Esophagus muscularis mucosa (tissue), 4 donors: ENCODE measurements around the gene ITM2C. TPM values are rescaled to one million over a fixed set of nuclear protein-coding genes. Genes with fewer than 3 reads are reported as not detected.

ENCODE experiments used
- DNase-seq: peaks from one replicate; pipeline ENCODE4 v3.0.0-alpha.2; 2017; ENCODE audit errors: extremely low spot score
- H3K27ac ChIP-seq, 4 donors: fragments of 200-600 bp; sonication (generic); replicated peaks in 1 of 4; 1 replicate in 3 of 4; 2 replicates in 1 of 4; pipeline ENCODE4 v1.5.1; 2016 to 2019; ENCODE audit warnings: mild to moderate bottlenecking in 1 of 4
- H3K27me3 ChIP-seq, 4 donors: fragments of 200-600 bp; sonication (generic); one replicate each; pipeline versions ENCODE4 v1.5.1 to v1.6.0; 2016 to 2019
- H3K36me3 ChIP-seq, 4 donors: fragments of 200-600 bp; sonication (generic); one replicate each; pipeline ENCODE4 v1.5.1; 2016 to 2019
- H3K4me1 ChIP-seq, 4 donors: fragments of 200-600 bp; sonication (generic); one replicate each; pipeline ENCODE4 v1.5.1; 2016 to 2019
- H3K4me3 ChIP-seq, 4 donors: fragments of 200-600 bp; sonication (generic); 1 replicate in 2 of 4; 2 replicates in 2 of 4; pipeline ENCODE4 v1.5.1; 2016 to 2019; ENCODE audit warnings: mild to moderate bottlenecking in 4 of 4, moderate library complexity in 1 of 4
- H3K9me3 ChIP-seq, 4 donors: fragments of 200-600 bp; sonication (generic); 1 replicate in 3 of 4; 2 replicates in 1 of 4; pipeline ENCODE4 v1.5.1; 2016 to 2019
- EP300 ChIP-seq: sonication (generic); formaldehyde crosslinking; IDR thresholded peaks from one replicate; pipeline ENCODE4 v1.6.1; 2017; ENCODE audit warnings: antibody characterized with exemption
- POLR2A ChIP-seq: fragments of 450-650 bp; IDR thresholded peaks from one replicate; pipeline ENCODE4 v1.6.1; 2017; ENCODE audit warnings: antibody characterized with exemption, moderate library complexity, mild to moderate bottlenecking, low read depth
- POLR2AphosphoS5 ChIP-seq, 2 donors: sonication (generic); formaldehyde crosslinking; IDR thresholded peaks; one replicate each; pipeline ENCODE4 v1.6.1; 2017; ENCODE audit warnings: antibody characterized with exemption in 2 of 2
- WGBS: methylation state at CpG from one replicate; pipeline ENCODE4 v1.1.5; 2018; 5-methylcytosine and 5-hydroxymethylcytosine counted together
- intact Hi-C: fragments of 100-400 bp; cut with DNase I; formaldehyde crosslinking; loops from one replicate; pipeline ENCODE4 v1.15.1; 2023
- total RNA-seq, 4 donors: library from RNA; depleted of rRNA; stranded (reverse); fragments of >200 nt; gene quantifications; one replicate each; pipeline versions ENCODE4 v1.1.0 to v1.2.1, GENCODE V29; 2016
- TF ChIP-seq, protein P1 (sequence below), 3 experiments: fragments of 200-600 bp in 2 of 3; fragments of 450-650 bp in 1 of 3; sonication (generic) in 2 of 3; IDR thresholded peaks; one replicate each; pipeline ENCODE4 v1.5.1; 2017 to 2019; ENCODE audit warnings: antibody characterized with exemption in 3 of 3, mild to moderate bottlenecking in 2 of 3, moderate library complexity in 1 of 3

ITM2C gene
- total RNA-seq, 4 donors from 2014 or later = 84.0 to 145 (median 101) TPM

GRCh38 chr2:230830428-230830827, 34.3 kb upstream of the ITM2C start:
- TF ChIP-seq POLR2AphosphoS5 (IDR thresholded peaks at IDR 0.05) = no peak
- TF ChIP-seq, protein P1, sequence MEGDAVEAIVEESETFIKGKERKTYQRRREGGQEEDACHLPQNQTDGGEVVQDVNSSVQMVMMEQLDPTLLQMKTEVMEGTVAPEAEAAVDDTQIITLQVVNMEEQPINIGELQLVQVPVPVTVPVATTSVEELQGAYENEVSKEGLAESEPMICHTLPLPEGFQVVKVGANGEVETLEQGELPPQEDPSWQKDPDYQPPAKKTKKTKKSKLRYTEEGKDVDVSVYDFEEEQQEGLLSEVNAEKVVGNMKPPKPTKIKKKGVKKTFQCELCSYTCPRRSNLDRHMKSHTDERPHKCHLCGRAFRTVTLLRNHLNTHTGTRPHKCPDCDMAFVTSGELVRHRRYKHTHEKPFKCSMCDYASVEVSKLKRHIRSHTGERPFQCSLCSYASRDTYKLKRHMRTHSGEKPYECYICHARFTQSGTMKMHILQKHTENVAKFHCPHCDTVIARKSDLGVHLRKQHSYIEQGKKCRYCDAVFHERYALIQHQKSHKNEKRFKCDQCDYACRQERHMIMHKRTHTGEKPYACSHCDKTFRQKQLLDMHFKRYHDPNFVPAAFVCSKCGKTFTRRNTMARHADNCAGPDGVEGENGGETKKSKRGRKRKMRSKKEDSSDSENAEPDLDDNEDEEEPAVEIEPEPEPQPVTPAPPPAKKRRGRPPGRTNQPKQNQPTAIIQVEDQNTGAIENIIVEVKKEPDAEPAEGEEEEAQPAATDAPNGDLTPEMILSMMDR (IDR thresholded peaks at IDR 0.05) = no peak
- TF ChIP-seq EP300 = no peak
- no peak for TF ChIP-seq POLR2A
- no peak for DNase-seq
- Histone ChIP-seq H3K27ac (no peak overlapping the region), H3K27me3 (peaks cover 11 to 46% (median 18%) of the 10 kb centered on the region in 4 donors), H3K4me3 (no peak overlapping the region), H3K4me1 (peaks cover 9 to 13% (median 10%) of the 10 kb centered on the region in 4 donors), H3K9me3 (no peaks in the 10 kb centered on the region), H3K36me3 (no peaks in the 10 kb centered on the region)
- WGBS = 93% methylated on average over 7 of the region's 7 CpGs
- intact Hi-C loops = no loop called here

GRCh38 chr2:230840301-230840700, 24.4 kb upstream of the ITM2C start:
- H3K9me3 ChIP-seq = peaks cover 0 to 16% (median 7%) of the 10 kb centered on the region in 4 donors
- no peaks in the 10 kb centered on the region for H3K27me3 ChIP-seq
- H3K4me1 ChIP-seq = no peaks in the 10 kb centered on the region
- H3K4me3 ChIP-seq = no peak overlapping the region
- intact Hi-C loops = no loop called here
- 48% methylated on average over 2 of the region's 2 CpGs for WGBS
- no peak overlapping the region for H3K27ac ChIP-seq
- no peaks in the 10 kb centered on the region for H3K36me3 ChIP-seq
- TF ChIP-seq POLR2AphosphoS5 (IDR thresholded peaks at IDR 0.05) (no peak), POLR2A (no peak), EP300 (no peak)
- TF ChIP-seq, protein P1 (IDR thresholded peaks at IDR 0.05) = no peak
- DNase-seq = no peak

DNA sequence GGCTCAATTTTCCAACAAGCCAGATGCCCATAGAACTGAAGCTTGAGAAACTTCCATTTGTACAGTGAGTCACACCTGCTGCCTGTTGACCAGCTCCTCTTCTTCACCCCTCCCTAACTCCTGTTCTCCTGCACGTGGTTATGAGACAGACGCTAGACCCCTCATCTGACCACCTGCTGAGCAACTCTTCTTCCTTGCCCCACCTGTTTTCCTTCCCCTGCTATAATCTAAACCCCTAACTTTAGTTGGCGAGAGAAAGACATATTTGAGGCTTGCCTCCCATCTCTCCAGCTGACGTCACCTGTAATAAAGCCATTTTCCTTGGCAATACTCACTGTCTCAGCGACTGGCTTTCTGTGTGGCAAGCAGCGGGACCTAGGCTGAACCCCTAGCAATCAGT, 22.3 kb upstream of the ITM2C start:
- Histone ChIP-seq H3K9me3 (peaks cover 0 to 16% (median 7%) of the 10 kb centered on the region in 4 donors), H3K27me3 (no peaks in the 10 kb centered on the region), H3K4me3 (no peak overlapping the region), H3K4me1 (peaks cover 0 to under 1% (median 0%) of the 10 kb centered on the region in 4 donors), H3K27ac (no peak overlapping the region), H3K36me3 (no peaks in the 10 kb centered on the region)
- WGBS = 62% methylated on average over 6 of the region's 6 CpGs
- DNase-seq = no peak
- TF ChIP-seq EP300 (no peak), POLR2AphosphoS5 (IDR thresholded peaks at IDR 0.05) (no peak), POLR2A (no peak)
- TF ChIP-seq, protein P1 (IDR thresholded peaks at IDR 0.05) = no peak
- intact Hi-C loops = no loop called here

GRCh38 chr2:230843132-230843531, 21.6 kb upstream of the ITM2C start:
- TF ChIP-seq, protein P1 (IDR thresholded peaks at IDR 0.05) = no peak
- TF ChIP-seq EP300 (no peak), POLR2AphosphoS5 (IDR thresholded peaks at IDR 0.05) (no peak), POLR2A (no peak)
- H3K9me3 ChIP-seq = peaks cover 0 to 13% (median 6%) of the 10 kb centered on the region in 4 donors
- peaks cover 3 to 7% (median 6%) of the 10 kb centered on the region in 4 donors for H3K4me1 ChIP-seq
- 78% methylated on average over 4 of the region's 4 CpGs for WGBS
- no peaks in the 10 kb centered on the region for H3K27me3 ChIP-seq
- no peak overlapping the region for H3K4me3 ChIP-seq
- DNase-seq = no peak
- no peaks in the 10 kb centered on the region for H3K36me3 ChIP-seq
- intact Hi-C loops = no loop called here
- H3K27ac ChIP-seq = no peak overlapping the region

DNA sequence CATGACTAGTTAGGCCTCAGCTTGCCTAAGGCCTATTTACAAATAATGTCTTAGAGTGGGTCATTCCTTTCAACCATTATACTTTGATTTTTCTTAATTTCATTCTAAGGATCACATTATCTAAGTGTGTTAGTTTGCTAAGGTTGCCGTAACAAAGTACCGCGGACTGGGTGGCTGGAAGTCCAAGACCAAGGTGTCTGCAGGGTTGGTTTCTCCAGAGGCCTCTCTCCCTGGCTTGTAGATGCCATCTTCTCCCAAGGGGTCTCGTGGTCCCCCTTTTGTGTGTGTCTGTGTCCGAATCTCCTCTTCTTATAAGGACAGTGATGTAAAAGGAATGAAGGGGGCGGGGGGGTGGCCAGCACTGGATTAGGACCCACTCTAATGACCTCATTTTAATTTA, 18.4 kb upstream of the ITM2C start:
- Histone ChIP-seq H3K27ac (no peak overlapping the region), H3K4me3 (no peak overlapping the region), H3K27me3 (peaks cover 0 to 10% (median 0%) of the 10 kb centered on the region in 4 donors), H3K36me3 (no peaks in the 10 kb centered on the region), H3K9me3 (no peaks in the 10 kb centered on the region), H3K4me1 (peaks cover 4 to 9% (median 8%) of the 10 kb centered on the region in 4 donors)
- intact Hi-C loops = no loop called here
- 93% methylated on average over 6 of the region's 6 CpGs for WGBS
- DNase-seq = no peak
- TF ChIP-seq POLR2AphosphoS5 (IDR thresholded peaks at IDR 0.05) (no peak), EP300 (no peak), POLR2A (no peak)
- TF ChIP-seq, protein P1 (IDR thresholded peaks at IDR 0.05) = no peak
